HepG2 (cell line): ENCODE data around the gene AFAP1. TPM values are rescaled to one million over a fixed set of nuclear protein-coding genes. Genes with fewer than 3 reads are reported as not detected.

Source experiments
- ELF4 ChIP-seq: sonication (generic); formaldehyde crosslinking; IDR thresholded peaks from 2 replicates; pipeline ENCODE4 v1.5.0; 2020; ENCODE audit warnings: missing genetic modification reagents, mild to moderate bottlenecking, moderate library complexity, borderline replicate concordance
- HES4 ChIP-seq: sonication (generic); formaldehyde crosslinking; IDR thresholded peaks from 2 replicates; pipeline ENCODE4 v1.9.0; 2021; ENCODE audit warnings: mild to moderate bottlenecking, missing genetic modification reagents, borderline replicate concordance
- JUND ChIP-seq: sonication (generic); formaldehyde crosslinking; IDR thresholded peaks from 2 replicates; pipeline ENCODE4 v1.8.0; 2022; ENCODE audit warnings: mild to moderate bottlenecking, missing genetic modification reagents
- NR2F6 ChIP-seq, 2 experiments: IDR thresholded peaks; 2 replicates each; pipeline ENCODE4 v1.6.1; 2016; ENCODE audit warnings: antibody characterized with exemption in 1 of 2, mild to moderate bottlenecking in 1 of 2
- THAP7 ChIP-seq: sonication (generic); formaldehyde crosslinking; IDR thresholded peaks from 2 replicates; pipeline ENCODE4 v1.8.1; 2023; ENCODE audit warnings: mild to moderate bottlenecking, missing genetic modification reagents
- ZMYM3 ChIP-seq: sonication (generic); formaldehyde crosslinking; IDR thresholded peaks from 2 replicates; pipeline ENCODE4 v1.5.1; 2020; ENCODE audit warnings: mild to moderate bottlenecking, missing genetic modification reagents
- ZNF605 ChIP-seq: sonication (generic); formaldehyde crosslinking; IDR thresholded peaks from 2 replicates; pipeline ENCODE4 v1.8.0; 2022; ENCODE audit warnings: mild to moderate bottlenecking, missing genetic modification reagents
- ZNF629 ChIP-seq: sonication (generic); formaldehyde crosslinking; conservative IDR thresholded peaks from 2 replicates; pipeline ENCODE4 v1.5.0; 2020; ENCODE audit warnings: missing genetic modification reagents
- ZNF687 ChIP-seq: sonication (generic); formaldehyde crosslinking; IDR thresholded peaks from 2 replicates; pipeline ENCODE4 v1.5.1; 2020; ENCODE audit warnings: mild to moderate bottlenecking, missing genetic modification reagents, moderate library complexity
- polyA plus RNA-seq, 8 experiments: library from polyadenylated mRNA; depleted of rRNA in 3 of 8; stranded (reverse) in 7 of 8; unstranded in 1 of 8; fragments of >200 nt; fragmentation: Illumina TruSeq in 4 of 8; extraction: Trizol in 4 of 8; gene quantifications; 2 replicates each; pipeline versions ENCODE4 v1.2.1 to v1.2.3, GENCODE V29; 2011 to 2016; ENCODE audit warnings: low read depth in 4 of 8, missing spikeins in 1 of 8, mixed read lengths in 1 of 8; ENCODE audit not compliant: insufficient read depth in 1 of 8
- total RNA-seq, 5 experiments: library from RNA; depleted of rRNA; stranded (reverse); fragments of >200 nt; fragmentation: Illumina TruSeq; extraction: Trizol; gene quantifications; 2 replicates each; pipeline ENCODE4 v1.2.3, GENCODE V29; 2016; ENCODE audit warnings: low read depth in 1 of 5

The AFAP1 gene
- total and polyA plus RNA-seq, 2 of the 13 experiments (the other 11 are each of a cell fraction or from before 2014, with no cell fraction given): 2.5 TPM

GRCh38 chr4:7967501-7968261, 28.0 kb upstream of the AFAP1 start (continued):
- no peak for TF ChIP-seq ZNF605 (CRISPR knock-in tag)
- no peak for TF ChIP-seq ELF4 (CRISPR knock-in tag)
- no peak for TF ChIP-seq NR2F6 (IDR thresholded peaks at IDR 0.05)
- no peak for TF ChIP-seq NR2F6 (CRISPR knock-in tag; IDR thresholded peaks at IDR 0.05)
- TF ChIP-seq ZNF629 (CRISPR knock-in tag): peak; percentile 95
- 0 out of 2 replicates have a peak, but pooled peaks have one; percentile 26 for TF ChIP-seq ZNF687 (CRISPR knock-in tag)
- 0 out of 2 replicates have a peak, but pooled peaks have one; percentile 45 for TF ChIP-seq HES4 (CRISPR knock-in tag)
- no peak for TF ChIP-seq THAP7 (CRISPR knock-in tag)
- TF ChIP-seq JUND (CRISPR knock-in tag): no peak
- TF ChIP-seq ZMYM3 (CRISPR knock-in tag): peak; percentile 68; the same call in 1 of the 2 replicates
